Effector memory CD8-positive, alpha-beta T cell (primary cell): Measurements from ENCODE around the gene PHF21A.

Experiments
- ATAC-seq: fragments of 150-1000 bp; cut with Tn5 transposase; replicated peaks from 2 replicates; pipeline ENCODE4 v1.10.0; 2021; ENCODE audit warnings: mild to moderate bottlenecking, moderate library complexity
- DNase-seq, 3 experiments: peaks; one replicate each; pipeline ENCODE4 v3.0.0; 2021
- H3K27ac Mint-ChIP-seq, 2 donors: one replicate each; pipeline ENCODE4 v1.8.0; 2022; ENCODE audit warnings: mild to moderate bottlenecking in 2 of 2, mixed read lengths in 2 of 2, moderate library complexity in 2 of 2
- H3K27me3 Mint-ChIP-seq, 2 donors: one replicate each; pipeline ENCODE4 v1.8.0; 2022; ENCODE audit warnings: mixed read lengths in 2 of 2
- H3K36me3 Mint-ChIP-seq: one replicate; pipeline ENCODE4 v1.8.0; 2022; ENCODE audit warnings: mild to moderate bottlenecking, moderate library complexity, mixed read lengths; ENCODE audit not compliant: insufficient read depth
- H3K4me1 Mint-ChIP-seq, 2 donors: one replicate each; pipeline ENCODE4 v1.8.0; 2022; ENCODE audit warnings: low read depth in 2 of 2, mixed read lengths in 2 of 2
- H3K4me3 Mint-ChIP-seq, 2 donors: one replicate each; pipeline ENCODE4 v1.8.0; 2022; ENCODE audit warnings: mild to moderate bottlenecking in 2 of 2, mixed read lengths in 2 of 2, moderate library complexity in 2 of 2
- H3K9me3 Mint-ChIP-seq, 2 donors: one replicate each; pipeline ENCODE4 v1.8.0; 2022; ENCODE audit warnings: mixed read lengths in 2 of 2

PHF21A gene

GRCh38 chr11:45919806-45920530 lies 201.3 kb downstream of the PHF21A start:
- peaks cover 22% of the 10 kb centered on the region for H3K36me3 Mint-ChIP-seq
- ATAC-seq = no peak
- peak overlapping the region; percentile 85 to 88 for H3K4me3 Mint-ChIP-seq
- peaks cover 0 to 5% of the 10 kb centered on the region in 2 donors for H3K27me3 Mint-ChIP-seq
- peaks cover 44 to 56% of the 10 kb centered on the region in 2 donors for H3K4me1 Mint-ChIP-seq
- DNase-seq = no peak
- peak overlapping the region in 1 of 2 donors; percentile 95 for H3K27ac Mint-ChIP-seq
- no peaks in the 10 kb centered on the region for H3K9me3 Mint-ChIP-seq

GRCh38 chr11:45918962-45919675 lies 202.1 kb downstream of the PHF21A start:
- peak overlapping the region; percentile 91 to 95 for H3K27ac Mint-ChIP-seq
- peaks cover 22% of the 10 kb centered on the region for H3K36me3 Mint-ChIP-seq
- H3K4me3 Mint-ChIP-seq = peak overlapping the region; percentile 85 to 88
- ATAC-seq (no peak), DNase-seq (no peak)
- H3K9me3 Mint-ChIP-seq = no peaks in the 10 kb centered on the region
- peaks cover 40 to 51% of the 10 kb centered on the region in 2 donors for H3K4me1 Mint-ChIP-seq
- peaks cover 0 to 1% of the 10 kb centered on the region in 2 donors for H3K27me3 Mint-ChIP-seq

- Mint-ChIP-seq H3K36me3 (peaks cover 27% of the 10 kb centered on the region), H3K4me1 (peaks cover 38 to 52% of the 10 kb centered on the region in 2 donors), H3K27ac (peak overlapping the region; percentile 91 to 95), H3K4me3 (peak overlapping the region; percentile 85 to 88), H3K27me3 (no peaks in the 10 kb centered on the region), H3K9me3 (no peaks in the 10 kb centered on the region)
- ATAC-seq (no peak), DNase-seq (no peak)
Observed at GRCh38 chr11:45918331-45918941, 202.8 kb downstream of the PHF21A start.

GRCh38 chr11:45917623-45918330 lies 203.5 kb downstream of the PHF21A start, which contains the start of gene PEX16:
PEX16 (minus strand) TSS chr11:45917877; CDS start chr11:45917811, 66 bp downstream.
- H3K27me3 Mint-ChIP-seq = no peaks in the 10 kb centered on the region
- H3K4me3 Mint-ChIP-seq = peak within 1 kb of the TSS; percentile 85 to 88
- DNase-seq = peak; percentile 93 to 94 (median 93)
- H3K36me3 Mint-ChIP-seq = peaks cover 26% of the 10 kb centered on the region
- peak within 1 kb of the TSS; percentile 91 to 95 for H3K27ac Mint-ChIP-seq
- peak; percentile 88 for ATAC-seq
- H3K4me1 Mint-ChIP-seq = peaks cover 35 to 50% of the 10 kb centered on the region in 2 donors
- H3K9me3 Mint-ChIP-seq = no peaks in the 10 kb centered on the region

- peaks cover 26% of the 10 kb centered on the region for H3K36me3 Mint-ChIP-seq
- no peaks in the 10 kb centered on the region for H3K9me3 Mint-ChIP-seq
- peak overlapping the region; percentile 91 to 95 for H3K27ac Mint-ChIP-seq
- no peak for DNase-seq
- peaks cover 35 to 50% of the 10 kb centered on the region in 2 donors for H3K4me1 Mint-ChIP-seq
- ATAC-seq = peak; percentile 2
- H3K4me3 Mint-ChIP-seq = peak overlapping the region; percentile 85 to 88
- no peaks in the 10 kb centered on the region for H3K27me3 Mint-ChIP-seq
Observed at GRCh38 chr11:45917286-45917622, 204.0 kb downstream of the PHF21A start.

- Mint-ChIP-seq H3K4me3 (peak overlapping the region; percentile 20 to 85), H3K36me3 (peaks cover 38% of the 10 kb centered on the region), H3K27ac (peak overlapping the region in 1 of 2 donors; percentile 95), H3K9me3 (no peaks in the 10 kb centered on the region), H3K4me1 (peaks cover 32 to 41% of the 10 kb centered on the region in 2 donors), H3K27me3 (no peaks in the 10 kb centered on the region)
- DNase-seq (no peak), ATAC-seq (no peak)
Observed at GRCh38 chr11:45915446-45915845, 205.8 kb downstream of the PHF21A start.

- peaks cover 45% of the 10 kb centered on the region for H3K36me3 Mint-ChIP-seq
- no peak overlapping the region for H3K27ac Mint-ChIP-seq
- H3K9me3 Mint-ChIP-seq = no peaks in the 10 kb centered on the region
- no peak for ATAC-seq
- peak overlapping the region in 1 of 2 donors; percentile 27 for H3K4me3 Mint-ChIP-seq
- no peak for DNase-seq
- no peaks in the 10 kb centered on the region for H3K27me3 Mint-ChIP-seq
- H3K4me1 Mint-ChIP-seq = peaks cover 21 to 31% of the 10 kb centered on the region in 2 donors
Observed at GRCh38 chr11:45913942-45914635, 207.2 kb downstream of the PHF21A start.

GRCh38 chr11:45913514-45913913 lies 207.7 kb downstream of the PHF21A start:
- Mint-ChIP-seq H3K4me1 (peaks cover 17 to 31% of the 10 kb centered on the region in 2 donors), H3K27ac (no peak overlapping the region), H3K4me3 (peak overlapping the region in 1 of 2 donors; percentile 12), H3K9me3 (no peaks in the 10 kb centered on the region), H3K27me3 (no peaks in the 10 kb centered on the region), H3K36me3 (peaks cover 50% of the 10 kb centered on the region)
- ATAC-seq (no peak), DNase-seq (no peak)

- H3K27me3 Mint-ChIP-seq = no peaks in the 10 kb centered on the region
- peaks cover 49% of the 10 kb centered on the region for H3K36me3 Mint-ChIP-seq
- H3K9me3 Mint-ChIP-seq = no peaks in the 10 kb centered on the region
- peaks cover 10 to 16% of the 10 kb centered on the region in 2 donors for H3K4me1 Mint-ChIP-seq
- DNase-seq (no peak), ATAC-seq (no peak)
- H3K27ac Mint-ChIP-seq = peak overlapping the region in 1 of 2 donors; percentile 77
- no peak overlapping the region for H3K4me3 Mint-ChIP-seq
Observed at GRCh38 chr11:45910623-45911022, 210.6 kb downstream of the PHF21A start.

GRCh38 chr11:45909594-45910475 lies 211.4 kb downstream of the PHF21A start:
- no peaks in the 10 kb centered on the region for H3K27me3 Mint-ChIP-seq
- peaks cover 44% of the 10 kb centered on the region for H3K36me3 Mint-ChIP-seq
- DNase-seq (no peak), ATAC-seq (no peak)
- H3K4me3 Mint-ChIP-seq = no peak overlapping the region
- no peak overlapping the region for H3K27ac Mint-ChIP-seq
- H3K9me3 Mint-ChIP-seq = no peaks in the 10 kb centered on the region
- H3K4me1 Mint-ChIP-seq = peaks cover 8 to 16% of the 10 kb centered on the region in 2 donors

GRCh38 chr11:45907911-45908370 lies 213.3 kb downstream of the PHF21A start:
- no peak for ATAC-seq
- peak overlapping the region; percentile 84 to 91 for H3K27ac Mint-ChIP-seq

More at GRCh38 chr11:45907911-45908370, 213.3 kb downstream of the PHF21A start:
- Mint-ChIP-seq H3K27me3 (no peaks in the 10 kb centered on the region), H3K9me3 (no peaks in the 10 kb centered on the region), H3K36me3 (peaks cover 40% of the 10 kb centered on the region), H3K4me1 (peaks cover 8 to 14% of the 10 kb centered on the region in 2 donors), H3K4me3 (no peak overlapping the region)
- DNase-seq = no peak
